Muscle layer of colon (tissue), 2 donors: ENCODE results near the gene C19orf67.
"Not testable (repeated sequence)": the region's sequence is repeated elsewhere in the genome, so short reads cannot be mapped to it uniquely, and the experiment has no call there.

Experiments used
- H3K27ac ChIP-seq: one replicate; pipeline ENCODE4 v1.7.0; 2013; ENCODE audit warnings: low read depth, mild to moderate bottlenecking, low read length, moderate library complexity
- H3K27me3 ChIP-seq, 2 donors: one replicate each; pipeline ENCODE4 v1.7.0; 2013; ENCODE audit warnings: low read length in 2 of 2, mild to moderate bottlenecking in 2 of 2; ENCODE audit not compliant: insufficient read depth in 2 of 2, control insufficient read depth in 1 of 2
- H3K36me3 ChIP-seq: one replicate; pipeline ENCODE4 v1.7.0; 2013; ENCODE audit warnings: mild to moderate bottlenecking, low read length; ENCODE audit not compliant: insufficient read depth
- H3K4me1 ChIP-seq: one replicate; pipeline ENCODE4 v1.7.0; 2013; ENCODE audit warnings: mild to moderate bottlenecking, low read length; ENCODE audit not compliant: insufficient read depth
- H3K4me3 ChIP-seq, 2 donors: one replicate each; pipeline ENCODE4 v1.7.0; 2013; ENCODE audit warnings: low read length in 2 of 2, low read depth in 1 of 2, mild to moderate bottlenecking in 1 of 2, moderate library complexity in 1 of 2
- H3K9ac ChIP-seq: one replicate; pipeline ENCODE4 v1.7.0; 2013; ENCODE audit warnings: low read length
- H3K9me3 ChIP-seq: one replicate; pipeline ENCODE4 v1.7.0; 2013; ENCODE audit warnings: mild to moderate bottlenecking, low read length
- donor health status: abdominal sarcoma.
- donor health status: Adenocarcinoma of cecum.

C19orf67 gene

DNA sequence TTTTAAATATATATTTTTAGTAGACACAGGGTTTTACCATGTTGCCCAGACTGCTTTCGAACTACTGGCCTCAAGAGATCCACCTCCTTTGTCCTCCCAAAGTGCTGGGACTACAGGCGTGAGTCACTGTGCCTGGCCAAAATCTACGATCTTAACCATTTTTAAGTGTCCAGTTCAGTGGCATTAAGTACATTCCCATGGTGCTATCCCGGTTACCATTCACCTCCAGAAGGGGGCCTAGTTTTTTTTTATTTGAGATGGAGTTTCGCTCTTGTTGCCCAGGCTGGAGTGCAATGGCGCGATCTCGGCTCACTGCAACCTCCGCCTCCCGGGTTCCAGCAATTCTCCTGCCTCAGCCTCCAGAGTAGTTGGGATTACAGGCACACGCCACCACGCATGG is 50.4 kb downstream of the C19orf67 start:
- not testable (repeated sequence) for H3K27ac ChIP-seq, H3K4me1 ChIP-seq, H3K36me3 ChIP-seq, H3K9me3 ChIP-seq, H3K4me3 ChIP-seq, H3K9ac ChIP-seq
- peaks cover 0 to 19% of the 10 kb centered on the region in 2 donors for H3K27me3 ChIP-seq

GRCh38 chr19:14033946-14034345 is 51.6 kb downstream of the C19orf67 start:
- Histone ChIP-seq H3K4me3 (no peak overlapping the region), H3K9ac (no peak overlapping the region), H3K9me3 (no peaks in the 10 kb centered on the region), H3K36me3 (no peaks in the 10 kb centered on the region), H3K27me3 (peaks cover 0 to 19% of the 10 kb centered on the region in 2 donors), H3K4me1 (peaks cover 4% of the 10 kb centered on the region), H3K27ac (no peak overlapping the region)

GRCh38 chr19:14031719-14032480 is 53.7 kb downstream of the C19orf67 start, which contains the start of gene IL27RA:
TSS of gene IL27RA (plus strand) at chr19:14031762. CDS start at chr19:14031873, 111 bp downstream.
- H3K27ac ChIP-seq: peak within 1 kb of the TSS; percentile 48
- H3K9me3 ChIP-seq: no peaks in the 10 kb centered on the region
- no peaks in the 10 kb centered on the region for H3K36me3 ChIP-seq
- peaks cover 0 to 19% of the 10 kb centered on the region in 2 donors for H3K27me3 ChIP-seq
- H3K9ac ChIP-seq: no peak within 1 kb of the TSS
- H3K4me3 ChIP-seq: peak within 1 kb of the TSS; percentile 49 to 58
- peaks cover 4% of the 10 kb centered on the region for H3K4me1 ChIP-seq
